C1 segment of cervical spinal cord (tissue), 14 donors: ENCODE measurements around the gene PRSS16.
"Not testable (repeated sequence)": the region's sequence is repeated elsewhere in the genome, so short reads cannot be mapped to it uniquely, and the experiment has no call there.

ENCODE experiments used
- DNase-seq, 14 donors: peaks; one replicate each; lab custom pipeline; 2025; lab: John Stamatoyannopoulos, UW

The PRSS16 gene, protein sequence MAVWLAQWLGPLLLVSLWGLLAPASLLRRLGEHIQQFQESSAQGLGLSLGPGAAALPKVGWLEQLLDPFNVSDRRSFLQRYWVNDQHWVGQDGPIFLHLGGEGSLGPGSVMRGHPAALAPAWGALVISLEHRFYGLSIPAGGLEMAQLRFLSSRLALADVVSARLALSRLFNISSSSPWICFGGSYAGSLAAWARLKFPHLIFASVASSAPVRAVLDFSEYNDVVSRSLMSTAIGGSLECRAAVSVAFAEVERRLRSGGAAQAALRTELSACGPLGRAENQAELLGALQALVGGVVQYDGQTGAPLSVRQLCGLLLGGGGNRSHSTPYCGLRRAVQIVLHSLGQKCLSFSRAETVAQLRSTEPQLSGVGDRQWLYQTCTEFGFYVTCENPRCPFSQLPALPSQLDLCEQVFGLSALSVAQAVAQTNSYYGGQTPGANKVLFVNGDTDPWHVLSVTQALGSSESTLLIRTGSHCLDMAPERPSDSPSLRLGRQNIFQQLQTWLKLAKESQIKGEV

DNA sequence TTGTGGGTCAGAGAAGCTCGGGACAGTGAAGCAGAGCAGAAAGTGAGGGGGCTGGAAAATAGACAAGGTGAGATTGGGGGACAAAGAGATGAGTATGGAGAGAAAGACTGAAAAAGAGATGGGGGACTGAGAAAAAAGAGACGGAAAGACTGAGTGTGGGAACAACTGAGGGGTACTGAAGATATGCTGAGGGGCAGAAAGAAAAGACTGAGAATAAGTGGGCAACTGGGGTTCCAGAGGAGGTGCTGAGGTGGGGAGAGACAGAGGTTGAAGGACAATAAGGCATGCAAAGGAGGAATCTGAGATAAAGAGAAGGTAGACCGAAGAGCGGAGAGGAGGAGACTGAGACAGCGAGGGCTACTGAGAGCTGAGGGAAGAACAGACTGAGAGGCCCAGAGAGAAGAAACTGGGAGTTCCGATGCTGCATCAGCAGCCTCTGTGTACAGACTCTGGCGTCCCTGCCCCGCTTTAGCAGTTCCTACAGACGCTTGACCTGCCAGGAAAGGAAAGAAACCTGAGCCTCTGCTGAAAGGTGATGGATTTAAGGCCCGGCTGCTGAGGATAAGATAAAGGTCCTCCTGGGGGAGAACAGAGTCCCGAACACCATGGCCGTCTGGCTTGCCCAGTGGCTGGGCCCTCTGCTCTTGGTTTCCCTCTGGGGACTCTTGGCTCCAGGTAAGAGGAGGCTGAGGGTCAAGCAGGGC lies at the start of gene PRSS16:
Gene PRSS16 (plus strand): TSS at position 569 of the 704 bp plus-strand sequence. CDS start 37 bp downstream, at position 606.
- no peak for DNase-seq

DNA sequence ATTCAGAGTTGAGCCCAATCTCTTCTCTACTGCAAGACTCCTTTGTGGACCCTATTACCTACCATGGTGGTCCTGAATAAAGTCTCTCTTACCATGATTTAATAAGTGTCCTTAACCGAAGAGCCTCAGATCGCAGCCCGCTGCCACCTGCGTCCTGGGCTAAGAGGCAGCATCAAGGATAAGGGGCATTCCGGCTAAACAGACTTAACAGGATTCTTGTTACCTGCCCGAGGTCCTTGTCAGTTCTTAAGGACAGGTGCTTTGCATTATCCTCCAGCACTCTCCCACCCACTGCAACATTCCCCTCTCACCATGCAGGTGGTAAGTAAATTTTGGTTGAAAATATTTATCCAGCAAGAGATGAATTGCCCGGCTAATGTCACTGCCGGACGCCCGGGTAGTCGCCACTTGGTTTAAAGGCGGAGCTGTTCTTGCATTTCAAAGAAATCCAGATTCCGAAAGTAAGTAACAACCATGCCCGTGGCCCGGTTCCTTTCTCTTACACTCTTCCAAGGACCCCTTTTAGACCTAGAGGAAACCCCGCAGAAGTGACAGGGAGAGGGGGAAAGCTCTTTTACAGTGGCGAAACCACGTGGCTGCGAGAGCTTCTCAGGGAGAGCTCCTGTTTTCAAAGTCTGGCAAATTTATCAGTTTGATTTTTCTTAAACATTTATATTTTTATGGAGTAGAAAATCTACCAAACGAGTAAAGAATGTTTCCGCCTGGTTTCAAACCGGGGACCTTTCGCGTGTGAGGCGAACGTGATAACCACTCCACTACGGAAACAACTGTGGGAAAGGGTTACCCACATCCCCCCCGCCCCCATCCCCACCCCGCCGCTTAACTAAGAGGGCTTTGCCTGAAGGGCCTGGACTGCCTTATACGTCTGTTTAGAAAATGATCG lies 41.9 kb upstream of the PRSS16 start:
- no peak for DNase-seq

DNA sequence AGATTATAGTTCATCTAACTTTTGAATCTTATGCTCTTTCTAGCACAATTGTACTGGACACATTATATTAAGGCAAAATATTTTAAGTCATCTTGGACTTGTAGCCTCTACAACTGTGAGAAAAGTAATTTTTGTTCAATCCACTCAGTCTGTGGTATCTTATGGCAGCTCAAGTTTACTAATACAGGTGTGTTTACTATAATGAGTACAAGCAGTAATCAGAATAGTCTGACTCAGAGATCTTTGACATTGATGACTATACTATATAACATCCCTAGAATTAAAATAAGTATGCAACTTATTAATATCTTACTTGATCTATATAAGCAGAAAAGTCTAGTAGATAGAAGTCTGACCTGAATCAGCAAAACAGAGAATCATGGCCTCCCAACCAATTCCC lies 40.7 kb upstream of the PRSS16 start:
- no peak for DNase-seq

DNA sequence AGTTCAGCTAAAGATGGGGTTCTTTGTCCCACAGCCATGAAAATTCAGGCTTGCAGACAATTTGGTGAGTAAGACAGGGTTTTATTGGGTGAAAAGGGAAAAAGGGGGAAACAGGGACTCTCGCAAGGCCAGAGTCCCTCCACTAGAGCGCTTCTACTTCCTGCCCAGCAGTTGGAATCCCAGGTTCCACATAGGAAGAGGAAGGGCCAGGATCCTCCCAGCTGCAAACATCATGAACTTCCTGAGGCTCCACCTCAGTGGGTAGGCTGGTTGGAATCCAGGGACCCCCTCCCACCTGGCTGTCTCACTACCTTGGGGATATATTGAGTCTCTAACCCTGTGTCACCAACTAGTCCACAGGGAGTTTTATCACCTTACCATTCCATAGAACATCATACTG lies 39.5 kb upstream of the PRSS16 start:
- DNase-seq: no peak

DNA sequence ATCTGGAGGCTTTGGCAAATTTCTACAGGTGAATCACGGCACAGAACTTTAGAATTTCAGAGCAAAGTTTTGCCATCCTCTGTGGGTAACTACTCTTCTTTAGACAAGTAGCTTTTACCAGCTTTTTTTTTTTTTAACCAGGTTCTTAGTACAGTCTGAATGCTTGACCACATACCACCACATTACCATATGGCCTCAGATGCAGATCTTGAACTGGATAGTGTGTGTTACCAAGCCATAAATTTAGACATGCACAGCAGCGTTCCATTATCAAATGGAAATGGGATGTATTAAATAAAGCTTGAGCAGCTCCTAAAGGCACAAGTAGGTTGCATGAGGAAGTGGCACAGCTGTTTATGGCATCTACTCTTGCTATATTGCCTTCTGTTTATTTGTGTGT lies 38.3 kb upstream of the PRSS16 start:
- no peak for DNase-seq

DNA sequence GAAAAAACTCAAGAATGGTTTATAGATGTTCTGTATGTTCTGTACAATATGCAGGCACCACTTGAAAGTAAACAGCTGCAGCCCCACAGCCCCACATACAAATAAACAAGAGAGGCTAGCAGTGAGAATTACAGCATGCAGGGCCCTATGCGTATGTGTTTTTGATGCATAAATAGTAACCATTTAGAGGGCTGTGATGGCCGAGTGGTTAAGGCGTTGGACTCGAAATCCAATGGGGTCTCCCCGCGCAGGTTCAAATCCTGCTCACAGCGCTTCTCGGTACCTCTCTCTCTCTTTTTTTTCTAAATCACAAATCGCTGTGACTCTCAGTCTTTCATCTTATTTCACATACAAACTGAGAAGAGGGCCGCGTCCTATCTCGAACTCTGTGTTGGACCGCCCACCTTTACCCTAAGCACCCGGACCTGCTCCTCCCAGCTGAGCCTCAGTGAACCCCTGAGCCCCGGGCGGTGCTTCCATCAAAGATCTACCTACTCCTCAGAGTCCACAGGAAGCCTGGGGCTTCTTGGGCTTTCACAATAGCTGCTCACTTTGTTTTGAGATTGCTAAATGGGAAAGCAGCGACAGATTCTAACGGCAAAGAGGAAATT lies 37.7 kb upstream of the PRSS16 start:
- DNase-seq: no peak

DNA sequence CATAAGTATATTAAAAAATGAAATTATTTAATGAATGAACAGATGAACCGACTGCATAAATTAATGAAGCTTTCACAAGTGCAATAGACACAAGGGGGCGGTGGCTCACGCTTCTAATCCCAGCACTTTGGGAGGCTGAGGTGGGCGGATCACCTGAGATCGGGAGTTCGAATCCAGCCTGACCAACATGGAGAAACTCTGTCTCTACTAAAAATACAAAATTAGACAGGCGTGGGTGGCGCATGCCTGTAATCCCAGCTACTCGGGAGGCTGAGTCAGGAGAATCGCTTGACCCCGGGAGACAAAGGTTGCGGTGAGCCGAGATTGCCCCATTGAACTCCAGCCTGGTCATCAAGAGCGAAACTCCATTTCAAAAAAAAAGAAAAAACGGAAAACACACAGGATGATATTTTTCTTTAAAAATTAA lies 34.4 kb upstream of the PRSS16 start:
- DNase-seq: not testable (repeated sequence)

DNA sequence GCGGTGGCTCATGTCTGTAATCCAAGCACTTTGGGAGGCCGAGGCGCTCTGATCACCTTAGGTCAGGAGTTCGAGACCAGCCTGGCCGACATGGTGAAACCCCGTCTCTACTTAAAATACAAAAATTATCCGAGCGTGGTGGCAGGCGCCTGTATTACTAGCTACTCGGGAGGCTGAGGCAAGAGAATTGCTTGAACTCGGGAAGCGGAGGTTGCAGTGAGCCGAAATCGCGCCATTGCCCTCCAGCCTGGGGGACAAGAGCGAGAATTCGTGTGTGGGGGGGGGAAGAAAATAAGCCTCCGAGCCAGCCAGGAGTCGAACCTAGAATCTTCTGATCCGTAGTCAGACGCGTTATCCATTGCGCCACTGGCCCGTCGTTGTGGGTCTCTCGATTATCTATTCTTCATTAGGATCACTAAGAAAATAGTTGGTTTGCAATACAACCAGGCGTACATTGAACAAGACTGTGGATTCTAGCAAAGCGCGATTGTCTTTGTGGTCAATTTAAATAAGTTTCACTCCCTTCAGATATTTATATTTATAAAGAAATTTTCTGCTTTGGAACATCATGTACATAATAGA lies 33.9 kb upstream of the PRSS16 start:
- DNase-seq: no peak

DNA sequence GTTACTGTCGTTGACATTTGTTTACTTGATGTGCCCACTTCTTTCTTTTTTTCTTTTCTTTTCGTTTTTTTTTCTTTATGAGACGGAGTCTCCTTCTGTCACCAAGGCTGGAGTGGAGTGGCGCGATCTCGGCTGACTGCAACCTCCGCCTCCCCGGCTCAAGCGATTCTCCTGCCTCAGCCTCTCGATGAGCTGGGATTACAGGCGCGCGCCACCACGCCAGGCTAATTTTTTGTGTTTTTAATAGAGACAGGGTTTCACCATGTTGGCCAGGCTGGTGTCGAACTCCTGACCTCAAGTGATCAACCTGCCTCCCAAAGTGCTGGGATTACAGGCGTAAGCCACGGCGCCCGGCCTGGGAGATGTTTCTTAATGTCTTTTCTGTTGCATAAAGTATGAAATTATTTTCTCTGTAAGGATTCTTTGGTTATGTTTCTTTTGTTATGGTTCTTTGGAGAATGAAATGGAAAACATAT lies 33.3 kb upstream of the PRSS16 start:
- no peak for DNase-seq

DNA sequence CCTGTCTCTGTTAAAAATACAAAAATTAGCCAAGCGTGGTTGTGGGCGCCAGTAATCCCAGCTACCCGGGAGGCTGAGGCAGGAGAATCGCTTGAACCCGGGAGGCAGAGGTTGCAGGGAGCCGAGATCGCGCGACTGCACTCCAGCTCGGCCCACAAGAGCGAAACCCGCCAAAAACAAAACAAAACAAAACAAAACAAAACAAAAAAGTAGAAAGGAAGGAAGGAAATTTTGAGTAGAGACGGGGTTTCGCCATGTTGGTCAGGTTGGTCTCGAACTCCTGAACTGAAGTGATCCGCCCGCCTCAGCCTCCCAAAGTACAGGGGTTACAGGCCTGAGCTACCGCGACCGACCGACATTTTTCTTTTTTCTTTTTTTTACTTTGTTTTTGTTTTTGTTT lies 30.6 kb upstream of the PRSS16 start:
- no peak for DNase-seq

DNA sequence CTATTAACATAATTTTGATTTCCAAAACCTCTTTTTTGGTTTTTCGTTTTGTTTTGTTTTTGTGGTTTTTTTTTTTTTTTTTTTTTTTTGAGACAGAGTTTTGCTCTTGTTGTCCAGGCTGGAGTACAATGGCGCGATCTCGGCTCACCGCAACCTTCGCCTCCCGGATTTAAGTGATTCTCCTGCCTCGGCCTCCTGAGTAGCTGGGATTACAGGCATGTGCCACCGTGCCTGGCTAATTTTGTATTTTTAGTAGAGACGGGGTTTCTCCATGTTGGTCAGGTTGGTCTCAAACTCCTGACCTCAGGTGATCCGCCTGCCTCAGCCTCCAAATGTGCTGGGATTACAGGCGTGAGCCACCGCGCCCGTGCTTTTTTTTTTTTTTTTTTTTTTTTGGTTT lies 24.5 kb upstream of the PRSS16 start:
- DNase-seq: not testable (repeated sequence)

DNA sequence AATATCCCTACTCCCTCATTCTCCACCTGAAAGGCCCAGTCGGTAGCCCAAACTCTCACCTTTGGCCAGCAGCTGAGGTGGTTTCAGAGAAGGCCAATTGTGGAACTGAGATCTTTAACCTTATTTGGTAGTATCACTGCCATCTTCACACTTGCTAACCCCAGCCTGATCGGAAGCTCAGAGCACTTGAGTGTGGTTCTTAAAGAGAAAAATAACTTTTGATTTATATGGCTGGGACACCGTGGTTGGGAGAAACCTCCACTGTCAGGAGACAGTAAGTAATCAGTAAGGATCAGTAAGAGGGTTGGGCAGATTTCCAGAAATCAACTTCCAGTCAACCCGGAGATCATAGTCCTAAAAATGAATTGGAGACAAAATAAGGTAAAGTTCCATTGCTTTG lies 22.8 kb upstream of the PRSS16 start:
- no peak for DNase-seq

DNA sequence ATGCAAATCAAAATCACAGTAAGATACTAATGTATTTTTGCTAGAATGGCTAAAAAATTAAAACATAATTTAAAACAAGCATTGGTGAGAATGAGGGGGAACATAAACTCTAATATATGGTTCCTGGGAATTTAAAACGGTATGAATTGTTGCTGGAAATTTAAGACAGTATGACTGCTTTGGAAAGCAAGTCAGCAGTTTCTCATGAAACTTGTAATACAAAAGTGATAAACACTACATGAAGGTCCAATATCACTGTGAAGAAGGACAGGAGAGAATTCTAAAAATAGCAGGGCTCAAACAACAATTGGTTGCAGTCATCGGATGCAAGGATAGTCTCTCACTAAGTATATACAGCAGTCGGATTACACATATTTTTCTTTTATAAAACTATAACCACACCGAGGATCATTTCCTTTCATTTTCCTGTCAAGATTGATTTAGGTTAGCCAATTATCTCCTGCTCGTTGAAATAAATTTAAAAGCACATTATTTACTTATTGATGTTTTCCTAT lies 18.5 kb upstream of the PRSS16 start:
- DNase-seq: no peak

DNA sequence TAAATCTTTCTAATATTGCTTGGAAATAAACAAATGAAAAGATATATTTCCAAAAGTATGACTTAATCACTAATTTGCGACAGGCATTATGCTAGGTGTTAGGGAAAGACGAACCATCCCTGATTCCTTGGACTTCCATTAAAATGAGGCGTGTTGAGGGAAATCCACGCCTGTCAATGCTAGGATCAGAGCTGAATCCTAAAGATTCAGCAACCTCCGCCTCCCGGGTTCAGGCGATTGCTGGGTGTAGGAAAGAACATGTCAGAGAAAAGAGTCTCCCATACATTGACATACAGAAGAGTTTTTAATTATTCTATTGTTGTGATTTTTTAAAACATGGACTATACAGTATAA lies 16.8 kb upstream of the PRSS16 start:
- no peak for DNase-seq

DNA sequence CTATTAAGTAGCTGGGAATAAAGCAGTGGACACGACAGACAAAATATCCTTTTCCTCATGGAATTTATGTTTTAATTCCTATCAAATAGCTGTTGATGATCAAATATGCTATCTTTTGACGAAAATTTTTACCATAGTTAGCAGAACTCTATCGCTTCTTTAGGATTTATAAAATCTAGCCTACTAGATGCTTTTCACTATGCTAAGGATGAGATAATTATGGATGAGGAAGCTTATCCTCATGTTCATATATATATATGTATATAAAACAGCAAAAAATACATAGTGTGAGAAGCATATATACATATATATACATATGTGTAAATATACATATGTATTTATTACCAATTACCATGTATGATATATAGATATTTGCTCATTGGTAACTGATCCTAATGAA lies 12.9 kb upstream of the PRSS16 start:
- no peak for DNase-seq

DNA sequence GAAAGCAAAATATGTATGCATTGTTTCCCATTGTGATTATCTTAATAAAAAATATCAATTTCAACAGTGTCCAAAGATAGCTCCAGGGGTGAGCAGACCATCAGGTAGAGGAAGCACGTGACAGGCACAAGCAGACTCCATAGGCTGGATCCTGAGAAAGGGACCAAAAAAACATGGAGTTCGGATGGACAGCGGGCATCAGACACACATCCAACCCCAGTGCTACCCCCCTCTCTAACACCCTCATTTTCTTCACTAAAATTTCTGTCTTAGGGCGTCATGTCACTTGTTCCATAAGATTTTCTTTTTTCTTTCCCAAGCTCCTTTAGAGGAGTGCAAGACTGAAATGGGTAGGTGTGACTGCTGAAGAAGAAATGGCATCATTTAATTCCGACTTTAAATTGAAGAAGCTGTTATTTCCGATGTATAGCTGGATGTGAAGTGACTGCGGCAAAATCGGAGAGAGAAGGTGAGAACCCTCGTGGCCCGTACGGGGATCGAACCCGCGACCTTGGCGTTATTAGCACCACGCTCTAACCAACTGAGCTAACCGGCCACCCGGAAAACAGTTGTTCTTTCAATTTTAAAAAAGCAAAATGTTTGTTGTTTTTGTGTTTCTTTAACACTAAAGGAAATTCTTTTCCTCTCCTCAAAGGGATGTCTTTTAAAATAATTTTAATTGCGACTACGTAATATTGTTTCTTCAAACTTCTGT lies 10.3 kb upstream of the PRSS16 start:
- DNase-seq: no peak

DNA sequence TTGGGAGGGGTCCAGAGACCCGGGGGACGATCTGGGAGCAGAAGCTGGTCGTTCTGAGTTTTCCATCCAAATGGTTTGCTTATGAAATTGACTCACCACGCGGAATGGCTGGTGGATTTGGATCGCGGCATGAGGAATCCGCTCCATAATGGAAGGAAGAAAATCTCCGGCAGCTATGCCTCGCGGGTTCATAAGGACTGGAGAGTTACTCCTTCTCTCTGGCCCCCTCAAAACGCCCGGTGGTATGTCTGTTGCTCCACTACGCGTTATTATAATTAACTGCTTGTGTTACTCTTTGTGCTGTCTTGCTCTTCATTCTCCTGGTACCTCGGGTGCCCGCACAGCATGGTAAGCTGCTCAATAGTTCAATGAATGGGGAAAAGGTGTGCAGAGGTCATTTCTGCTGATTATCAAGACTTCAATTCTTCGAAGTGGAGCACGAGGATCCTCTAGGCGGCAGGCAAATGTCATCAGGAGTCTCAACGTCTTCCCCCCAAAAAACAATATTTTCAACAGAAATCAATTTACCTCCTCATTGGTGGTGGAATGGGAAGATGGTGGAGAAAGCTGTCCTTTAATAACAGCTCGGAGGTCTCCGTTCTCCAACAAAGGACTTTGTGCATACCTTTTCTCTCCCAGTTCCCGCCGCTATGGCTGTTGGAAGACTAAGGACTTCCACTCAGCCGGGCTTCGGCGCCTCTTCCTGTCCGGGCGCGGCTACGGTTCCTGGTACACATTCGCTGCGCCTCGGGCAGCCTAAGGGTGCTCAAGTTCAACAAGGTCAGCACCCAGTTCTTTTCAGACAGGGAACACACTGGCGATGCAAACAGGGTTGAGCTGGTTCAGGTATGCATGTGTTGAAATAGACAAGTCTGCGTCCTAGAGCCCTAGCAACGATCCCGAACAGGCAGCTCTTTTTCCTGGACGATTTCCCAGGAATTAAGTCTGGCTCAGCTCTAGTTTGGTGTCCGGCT lies 9.2 kb upstream of the PRSS16 start:
- DNase-seq: no peak

DNA sequence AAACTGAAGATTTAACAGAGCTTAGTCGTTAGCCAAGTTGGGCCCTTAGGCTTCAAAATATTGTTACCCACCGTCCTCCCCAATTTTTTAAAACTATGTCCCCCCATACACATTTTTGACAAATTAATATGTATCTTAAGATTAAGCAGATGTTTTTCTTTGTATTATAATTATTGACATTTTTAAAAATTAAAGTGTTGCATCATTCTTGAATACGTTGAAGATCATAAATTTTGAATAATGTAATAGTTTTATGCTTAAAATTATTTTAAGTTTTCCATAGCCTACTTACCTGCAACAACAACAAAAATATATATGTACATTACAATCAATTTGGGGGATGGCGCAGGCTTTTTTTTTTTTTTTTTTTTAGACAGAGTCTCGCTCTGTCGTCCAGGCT lies 8.2 kb upstream of the PRSS16 start:
- no peak for DNase-seq

DNA sequence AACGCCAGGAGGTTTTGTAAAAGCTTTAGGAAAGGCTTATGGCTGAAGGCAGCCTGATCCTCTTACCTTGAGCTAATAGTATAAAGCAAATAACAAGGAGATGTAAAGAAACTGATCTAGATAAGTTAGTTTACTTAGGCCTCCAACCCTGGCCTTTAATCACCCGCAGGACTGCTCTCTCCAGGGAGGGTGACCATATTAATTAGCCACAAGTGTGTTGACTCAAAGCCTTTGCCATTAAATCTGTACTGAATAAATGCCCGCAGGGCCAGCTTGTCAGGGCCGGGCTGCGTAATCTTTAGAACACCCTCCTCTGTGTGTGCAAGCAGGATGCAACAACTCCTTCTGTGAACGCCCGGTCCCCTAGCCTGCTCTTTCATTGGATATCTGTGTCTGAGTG lies 6.1 kb upstream of the PRSS16 start:
- DNase-seq: no peak
